Measurements from ENCODE around the gene PAX7. TPM values are rescaled to one million over a fixed set of nuclear protein-coding genes. Genes with fewer than 3 reads are reported as not detected.
A peak's percentile ranks its signal among the peaks of the same experiment; 100 is the strongest.

Gene PAX7
- total and polyA plus RNA-seq, 2 experiments from 2014 or later, result 0.03 TPM; not detected in 1

DNA sequence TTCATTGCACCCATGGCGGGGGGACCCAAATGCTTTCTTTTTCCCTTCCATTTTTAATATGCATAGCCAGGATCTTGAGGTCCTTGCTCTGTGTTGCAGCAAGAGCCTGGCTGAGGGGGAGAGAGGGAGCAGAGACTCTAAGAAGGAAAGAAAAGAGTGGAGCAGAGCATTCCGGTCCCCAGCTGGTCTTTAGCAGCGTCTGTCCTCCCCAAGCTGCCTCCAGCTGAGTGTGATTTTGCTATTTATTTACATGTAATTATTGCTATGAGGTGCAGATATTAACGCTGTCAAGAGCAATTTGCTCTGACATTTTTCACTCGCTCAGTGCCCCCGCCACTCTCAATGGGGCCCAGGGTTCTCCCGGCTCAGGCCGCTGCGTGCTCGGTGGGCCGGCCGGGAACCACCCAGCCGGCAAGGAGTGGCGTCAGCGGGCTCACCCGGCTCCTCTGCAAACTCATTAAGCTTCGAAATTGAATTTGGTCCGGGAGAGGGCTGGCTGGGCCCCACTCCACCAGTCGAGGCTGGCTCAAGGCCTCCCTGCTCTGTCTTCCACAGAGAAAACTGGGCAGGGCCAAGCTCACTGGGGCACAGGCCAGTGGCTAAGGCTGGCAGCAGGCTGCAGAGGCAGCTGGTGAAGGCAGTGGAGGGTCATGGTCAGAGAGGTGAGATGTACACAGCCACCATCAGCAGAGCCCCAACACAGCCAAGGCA, 93.2 kb downstream of the PAX7 start:
- Histone ChIP-seq H3K4me3 (no peak overlapping the region), H3K27me3 (ENCODE audit: insufficient read depth) (peaks cover 17% of the 10 kb centered on the region), H3K4me2 (no peak overlapping the region; the same call in 1 of the 2 replicates), H3K9me2 (ENCODE audit: insufficient read depth) (no peaks in the 10 kb centered on the region; the same call in 1 of the 2 replicates), H4K20me1 (replicated peaks; ENCODE audit: insufficient read depth) (no peaks in the 10 kb centered on the region), H3K27ac (ENCODE audit: low read depth) (no peak overlapping the region), H2AFZ (0 out of 2 replicates have a peak overlapping the region, but pooled peaks have one; percentile 63), H3K36me3 (ENCODE audit: insufficient read depth) (no peaks in the 10 kb centered on the region), H3K4me1 (ENCODE audit: insufficient read depth) (peaks cover 19% of the 10 kb centered on the region), H3F3A (replicated peaks; ENCODE audit: low read depth) (no peaks in the 10 kb centered on the region), H3K79me2 (replicated peaks; ENCODE audit: insufficient read depth) (no peaks in the 10 kb centered on the region)
- DNase-seq (ENCODE audit: low spot score) (peak; percentile 33), ATAC-seq (peak; percentile 45)
- Mint-ChIP-seq H3K9me3 (no peaks in the 10 kb centered on the region), H3K4me3 (no peak overlapping the region), H3K4me1 (peaks cover 24% of the 10 kb centered on the region), H3K36me3 (ENCODE audit: low read depth) (no peaks in the 10 kb centered on the region; the same call in 2 of the 3 replicates), H3K27me3 (ENCODE audit: insufficient read depth, low read depth, poor library complexity) (peaks cover 31% of the 10 kb centered on the region), H3K27ac (no peak overlapping the region)
- TF ChIP-seq, protein P1, sequence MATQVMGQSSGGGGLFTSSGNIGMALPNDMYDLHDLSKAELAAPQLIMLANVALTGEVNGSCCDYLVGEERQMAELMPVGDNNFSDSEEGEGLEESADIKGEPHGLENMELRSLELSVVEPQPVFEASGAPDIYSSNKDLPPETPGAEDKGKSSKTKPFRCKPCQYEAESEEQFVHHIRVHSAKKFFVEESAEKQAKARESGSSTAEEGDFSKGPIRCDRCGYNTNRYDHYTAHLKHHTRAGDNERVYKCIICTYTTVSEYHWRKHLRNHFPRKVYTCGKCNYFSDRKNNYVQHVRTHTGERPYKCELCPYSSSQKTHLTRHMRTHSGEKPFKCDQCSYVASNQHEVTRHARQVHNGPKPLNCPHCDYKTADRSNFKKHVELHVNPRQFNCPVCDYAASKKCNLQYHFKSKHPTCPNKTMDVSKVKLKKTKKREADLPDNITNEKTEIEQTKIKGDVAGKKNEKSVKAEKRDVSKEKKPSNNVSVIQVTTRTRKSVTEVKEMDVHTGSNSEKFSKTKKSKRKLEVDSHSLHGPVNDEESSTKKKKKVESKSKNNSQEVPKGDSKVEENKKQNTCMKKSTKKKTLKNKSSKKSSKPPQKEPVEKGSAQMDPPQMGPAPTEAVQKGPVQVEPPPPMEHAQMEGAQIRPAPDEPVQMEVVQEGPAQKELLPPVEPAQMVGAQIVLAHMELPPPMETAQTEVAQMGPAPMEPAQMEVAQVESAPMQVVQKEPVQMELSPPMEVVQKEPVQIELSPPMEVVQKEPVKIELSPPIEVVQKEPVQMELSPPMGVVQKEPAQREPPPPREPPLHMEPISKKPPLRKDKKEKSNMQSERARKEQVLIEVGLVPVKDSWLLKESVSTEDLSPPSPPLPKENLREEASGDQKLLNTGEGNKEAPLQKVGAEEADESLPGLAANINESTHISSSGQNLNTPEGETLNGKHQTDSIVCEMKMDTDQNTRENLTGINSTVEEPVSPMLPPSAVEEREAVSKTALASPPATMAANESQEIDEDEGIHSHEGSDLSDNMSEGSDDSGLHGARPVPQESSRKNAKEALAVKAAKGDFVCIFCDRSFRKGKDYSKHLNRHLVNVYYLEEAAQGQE (IDR thresholded peaks at IDR 0.05; ENCODE audit: unreplicated experiment), result no peak
- TF ChIP-seq JUNB (IDR thresholded peaks at IDR 0.05; ENCODE audit: unreplicated experiment), result no peak
- TF ChIP-seq, protein P2, sequence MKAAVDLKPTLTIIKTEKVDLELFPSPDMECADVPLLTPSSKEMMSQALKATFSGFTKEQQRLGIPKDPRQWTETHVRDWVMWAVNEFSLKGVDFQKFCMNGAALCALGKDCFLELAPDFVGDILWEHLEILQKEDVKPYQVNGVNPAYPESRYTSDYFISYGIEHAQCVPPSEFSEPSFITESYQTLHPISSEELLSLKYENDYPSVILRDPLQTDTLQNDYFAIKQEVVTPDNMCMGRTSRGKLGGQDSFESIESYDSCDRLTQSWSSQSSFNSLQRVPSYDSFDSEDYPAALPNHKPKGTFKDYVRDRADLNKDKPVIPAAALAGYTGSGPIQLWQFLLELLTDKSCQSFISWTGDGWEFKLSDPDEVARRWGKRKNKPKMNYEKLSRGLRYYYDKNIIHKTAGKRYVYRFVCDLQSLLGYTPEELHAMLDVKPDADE (IDR thresholded peaks at IDR 0.05), result no peak
- TF ChIP-seq EZH2 (IDR thresholded peaks at IDR 0.05; ENCODE audit: low read depth, unreplicated experiment), result no peak
- TF ChIP-seq POLR2AphosphoS5 (IDR thresholded peaks at IDR 0.05; ENCODE audit: low read depth), result no peak
- TF ChIP-seq STAT1 (IDR thresholded peaks at IDR 0.05; ENCODE audit: unreplicated experiment), result no peak
- no peak for TF ChIP-seq ZNF114 (CRISPR knock-in tag; IDR thresholded peaks at IDR 0.05)
- TF ChIP-seq EZH2phosphoT487 (IDR thresholded peaks at IDR 0.05; ENCODE audit: unreplicated experiment), result no peak
- TF ChIP-seq, protein P3, sequence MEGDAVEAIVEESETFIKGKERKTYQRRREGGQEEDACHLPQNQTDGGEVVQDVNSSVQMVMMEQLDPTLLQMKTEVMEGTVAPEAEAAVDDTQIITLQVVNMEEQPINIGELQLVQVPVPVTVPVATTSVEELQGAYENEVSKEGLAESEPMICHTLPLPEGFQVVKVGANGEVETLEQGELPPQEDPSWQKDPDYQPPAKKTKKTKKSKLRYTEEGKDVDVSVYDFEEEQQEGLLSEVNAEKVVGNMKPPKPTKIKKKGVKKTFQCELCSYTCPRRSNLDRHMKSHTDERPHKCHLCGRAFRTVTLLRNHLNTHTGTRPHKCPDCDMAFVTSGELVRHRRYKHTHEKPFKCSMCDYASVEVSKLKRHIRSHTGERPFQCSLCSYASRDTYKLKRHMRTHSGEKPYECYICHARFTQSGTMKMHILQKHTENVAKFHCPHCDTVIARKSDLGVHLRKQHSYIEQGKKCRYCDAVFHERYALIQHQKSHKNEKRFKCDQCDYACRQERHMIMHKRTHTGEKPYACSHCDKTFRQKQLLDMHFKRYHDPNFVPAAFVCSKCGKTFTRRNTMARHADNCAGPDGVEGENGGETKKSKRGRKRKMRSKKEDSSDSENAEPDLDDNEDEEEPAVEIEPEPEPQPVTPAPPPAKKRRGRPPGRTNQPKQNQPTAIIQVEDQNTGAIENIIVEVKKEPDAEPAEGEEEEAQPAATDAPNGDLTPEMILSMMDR (conservative IDR thresholded peaks at IDR 0.05; ENCODE audit: low read depth in 2 of 2), result no peak
- TF ChIP-seq NANOG (IDR thresholded peaks at IDR 0.05; ENCODE audit: borderline replicate concordance), result no peak
- TF ChIP-seq, protein P4, sequence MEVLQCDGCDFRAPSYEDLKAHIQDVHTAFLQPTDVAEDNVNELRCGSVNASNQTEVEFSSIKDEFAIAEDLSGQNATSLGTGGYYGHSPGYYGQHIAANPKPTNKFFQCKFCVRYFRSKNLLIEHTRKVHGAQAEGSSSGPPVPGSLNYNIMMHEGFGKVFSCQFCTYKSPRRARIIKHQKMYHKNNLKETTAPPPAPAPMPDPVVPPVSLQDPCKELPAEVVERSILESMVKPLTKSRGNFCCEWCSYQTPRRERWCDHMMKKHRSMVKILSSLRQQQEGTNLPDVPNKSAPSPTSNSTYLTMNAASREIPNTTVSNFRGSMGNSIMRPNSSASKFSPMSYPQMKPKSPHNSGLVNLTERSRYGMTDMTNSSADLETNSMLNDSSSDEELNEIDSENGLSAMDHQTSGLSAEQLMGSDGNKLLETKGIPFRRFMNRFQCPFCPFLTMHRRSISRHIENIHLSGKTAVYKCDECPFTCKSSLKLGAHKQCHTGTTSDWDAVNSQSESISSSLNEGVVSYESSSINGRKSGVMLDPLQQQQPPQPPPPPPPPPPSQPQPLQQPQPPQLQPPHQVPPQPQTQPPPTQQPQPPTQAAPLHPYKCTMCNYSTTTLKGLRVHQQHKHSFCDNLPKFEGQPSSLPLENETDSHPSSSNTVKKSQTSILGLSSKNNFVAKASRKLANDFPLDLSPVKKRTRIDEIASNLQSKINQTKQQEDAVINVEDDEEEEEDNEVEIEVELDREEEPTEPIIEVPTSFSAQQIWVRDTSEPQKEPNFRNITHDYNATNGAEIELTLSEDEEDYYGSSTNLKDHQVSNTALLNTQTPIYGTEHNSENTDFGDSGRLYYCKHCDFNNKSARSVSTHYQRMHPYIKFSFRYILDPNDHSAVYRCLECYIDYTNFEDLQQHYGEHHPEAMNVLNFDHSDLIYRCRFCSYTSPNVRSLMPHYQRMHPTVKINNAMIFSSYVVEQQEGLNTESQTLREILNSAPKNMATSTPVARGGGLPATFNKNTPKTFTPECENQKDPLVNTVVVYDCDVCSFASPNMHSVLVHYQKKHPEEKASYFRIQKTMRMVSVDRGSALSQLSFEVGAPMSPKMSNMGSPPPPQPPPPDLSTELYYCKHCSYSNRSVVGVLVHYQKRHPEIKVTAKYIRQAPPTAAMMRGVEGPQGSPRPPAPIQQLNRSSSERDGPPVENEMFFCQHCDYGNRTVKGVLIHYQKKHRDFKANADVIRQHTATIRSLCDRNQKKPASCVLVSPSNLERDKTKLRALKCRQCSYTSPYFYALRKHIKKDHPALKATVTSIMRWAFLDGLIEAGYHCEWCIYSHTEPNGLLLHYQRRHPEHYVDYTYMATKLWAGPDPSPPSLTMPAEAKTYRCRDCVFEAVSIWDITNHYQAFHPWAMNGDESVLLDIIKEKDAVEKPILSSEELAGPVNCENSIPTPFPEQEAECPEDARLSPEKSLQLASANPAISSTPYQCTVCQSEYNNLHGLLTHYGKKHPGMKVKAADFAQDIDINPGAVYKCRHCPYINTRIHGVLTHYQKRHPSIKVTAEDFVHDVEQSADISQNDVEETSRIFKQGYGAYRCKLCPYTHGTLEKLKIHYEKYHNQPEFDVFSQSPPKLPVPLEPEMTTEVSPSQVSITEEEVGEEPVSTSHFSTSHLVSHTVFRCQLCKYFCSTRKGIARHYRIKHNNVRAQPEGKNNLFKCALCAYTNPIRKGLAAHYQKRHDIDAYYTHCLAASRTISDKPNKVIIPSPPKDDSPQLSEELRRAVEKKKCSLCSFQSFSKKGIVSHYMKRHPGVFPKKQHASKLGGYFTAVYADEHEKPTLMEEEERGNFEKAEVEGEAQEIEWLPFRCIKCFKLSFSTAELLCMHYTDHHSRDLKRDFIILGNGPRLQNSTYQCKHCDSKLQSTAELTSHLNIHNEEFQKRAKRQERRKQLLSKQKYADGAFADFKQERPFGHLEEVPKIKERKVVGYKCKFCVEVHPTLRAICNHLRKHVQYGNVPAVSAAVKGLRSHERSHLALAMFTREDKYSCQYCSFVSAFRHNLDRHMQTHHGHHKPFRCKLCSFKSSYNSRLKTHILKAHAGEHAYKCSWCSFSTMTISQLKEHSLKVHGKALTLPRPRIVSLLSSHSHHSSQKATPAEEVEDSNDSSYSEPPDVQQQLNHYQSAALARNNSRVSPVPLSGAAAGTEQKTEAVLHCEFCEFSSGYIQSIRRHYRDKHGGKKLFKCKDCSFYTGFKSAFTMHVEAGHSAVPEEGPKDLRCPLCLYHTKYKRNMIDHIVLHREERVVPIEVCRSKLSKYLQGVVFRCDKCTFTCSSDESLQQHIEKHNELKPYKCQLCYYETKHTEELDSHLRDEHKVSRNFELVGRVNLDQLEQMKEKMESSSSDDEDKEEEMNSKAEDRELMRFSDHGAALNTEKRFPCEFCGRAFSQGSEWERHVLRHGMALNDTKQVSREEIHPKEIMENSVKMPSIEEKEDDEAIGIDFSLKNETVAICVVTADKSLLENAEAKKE (CRISPR knock-in tag; IDR thresholded peaks at IDR 0.05), result no peak
